GM23338 (cell line): ENCODE data around the gene ROBO1. TPM values are rescaled to one million over a fixed set of nuclear protein-coding genes. Genes with fewer than 3 reads are reported as not detected.

Experiments
- ATAC-seq: fragments of 200-7000 bp; cut with Tn5 transposase; 3 replicates; pipeline ENCODE4 v1.9.1; 2020
- DNase-seq: peaks from one replicate; pipeline ENCODE4 v3.0.0-alpha.2; 2015; ENCODE audit warnings: low spot score
- H2AFZ ChIP-seq: fragments of 200-600 bp; sonication (generic); 2 replicates; pipeline ENCODE4 v1.8.0; 2016; ENCODE audit warnings: antibody characterized with exemption, mild to moderate bottlenecking, moderate library complexity
- H3F3A ChIP-seq: fragments of 200-600 bp; sonication (generic); replicated peaks from 2 replicates; pipeline ENCODE4 v1.8.0; 2017; ENCODE audit warnings: antibody characterized with exemption, mixed run types, low read depth
- H3K27ac ChIP-seq: fragments of 200-600 bp; sonication (generic); 2 replicates; pipeline ENCODE4 v1.6.1; 2016; ENCODE audit warnings: low read depth
- H3K27me3 ChIP-seq: fragments of 200-600 bp; sonication (generic); 2 replicates; pipeline ENCODE4 v1.8.0; 2016; ENCODE audit warnings: mild to moderate bottlenecking, mixed run types, moderate library complexity; ENCODE audit not compliant: insufficient read depth
- H3K36me3 ChIP-seq: fragments of 200-600 bp; sonication (generic); 2 replicates; pipeline ENCODE4 v1.8.0; 2016; ENCODE audit warnings: mild to moderate bottlenecking; ENCODE audit not compliant: insufficient read depth
- H3K4me1 ChIP-seq: fragments of 200-600 bp; sonication (generic); 2 replicates; pipeline ENCODE4 v1.8.0; 2016; ENCODE audit warnings: mild to moderate bottlenecking, moderate library complexity; ENCODE audit not compliant: insufficient read depth
- H3K4me2 ChIP-seq: fragments of 200-600 bp; sonication (generic); 2 replicates; pipeline ENCODE4 v1.7.1; 2017; ENCODE audit warnings: mixed run types
- H3K4me3 ChIP-seq: fragments of 200-600 bp; sonication (generic); 2 replicates; pipeline ENCODE4 v1.6.1; 2016; ENCODE audit warnings: mixed run types
- H3K79me2 ChIP-seq: fragments of 200-600 bp; sonication (generic); replicated peaks from 2 replicates; pipeline ENCODE4 v1.8.0; 2017; ENCODE audit warnings: mild to moderate bottlenecking; ENCODE audit not compliant: insufficient read depth
- H3K9me2 ChIP-seq: fragments of 200-600 bp; sonication (generic); 2 replicates; pipeline ENCODE4 v1.8.0; 2017; ENCODE audit not compliant: insufficient read depth
- H4K20me1 ChIP-seq: fragments of 200-600 bp; sonication (generic); replicated peaks from 2 replicates; pipeline ENCODE4 v1.8.0; 2017; ENCODE audit warnings: mild to moderate bottlenecking; ENCODE audit not compliant: insufficient read depth
- H3K27ac Mint-ChIP-seq: 2 replicates; pipeline ENCODE4 v1.8.0; 2020; ENCODE audit warnings: inconsistent platforms, mild to moderate bottlenecking, moderate library complexity, mixed read lengths
- H3K27me3 Mint-ChIP-seq: 3 replicates; pipeline ENCODE4 v1.8.0; 2022; ENCODE audit warnings: low read depth, mild to moderate bottlenecking, moderate library complexity, mixed read lengths, inconsistent platforms; ENCODE audit not compliant: insufficient read depth, poor library complexity
- H3K36me3 Mint-ChIP-seq: 3 replicates; pipeline ENCODE4 v1.8.0; 2021; ENCODE audit warnings: low read depth, mild to moderate bottlenecking, inconsistent platforms, moderate library complexity, mixed read lengths
- H3K4me1 Mint-ChIP-seq: 3 replicates; pipeline ENCODE4 v1.8.0; 2020; ENCODE audit warnings: mild to moderate bottlenecking, inconsistent platforms, mixed read lengths
- H3K4me3 Mint-ChIP-seq: 3 replicates; pipeline ENCODE4 v1.8.0; 2021; ENCODE audit warnings: moderate library complexity, mild to moderate bottlenecking, inconsistent platforms, mixed read lengths
- H3K9me3 Mint-ChIP-seq: 3 replicates; pipeline ENCODE4 v1.8.0; 2020; ENCODE audit warnings: moderate library complexity, mild to moderate bottlenecking, inconsistent platforms, mixed read lengths
- CREB1 ChIP-seq: fragments of 250-450 bp; sonication (Bioruptor Pico); IDR thresholded peaks from 2 replicates; pipeline ENCODE4 v1.5.0; 2020; ENCODE audit warnings: low read depth, mild to moderate bottlenecking, moderate library complexity
- CTCF ChIP-seq, 2 experiments: fragments of 200-600 bp in 1 of 2; sonication (generic) in 1 of 2; conservative IDR thresholded peaks; 2 replicates each; pipeline versions ENCODE4 v1.5.1 to v1.6.1; 2016 to 2017; ENCODE audit warnings: antibody characterized with exemption in 2 of 2, low read depth in 2 of 2, mild to moderate bottlenecking in 2 of 2, moderate library complexity in 1 of 2
- EZH2 ChIP-seq: fragments of 200-600 bp; sonication (generic); IDR thresholded peaks from one replicate; pipeline ENCODE4 v1.8.0; 2017; ENCODE audit warnings: antibody characterized with exemption, mild to moderate bottlenecking, low read depth; ENCODE audit not compliant: unreplicated experiment
- EZH2phosphoT487 ChIP-seq: fragments of 200-600 bp; sonication (generic); IDR thresholded peaks from one replicate; pipeline ENCODE4 v1.8.1; 2018; ENCODE audit warnings: antibody characterized with exemption; ENCODE audit not compliant: unreplicated experiment
- JUNB ChIP-seq: IDR thresholded peaks from one replicate; pipeline ENCODE4 v1.6.1; 2016; ENCODE audit warnings: antibody characterized with exemption; ENCODE audit not compliant: unreplicated experiment
- NANOG ChIP-seq: IDR thresholded peaks from 2 replicates; pipeline ENCODE4 v1.6.1; 2016; ENCODE audit warnings: antibody characterized with exemption, borderline replicate concordance
- POLR2AphosphoS5 ChIP-seq: IDR thresholded peaks from 2 replicates; pipeline ENCODE4 v1.6.1; 2016; ENCODE audit warnings: antibody characterized with exemption, low read depth
- REST ChIP-seq: IDR thresholded peaks from one replicate; pipeline ENCODE4 v1.6.1; 2018; ENCODE audit warnings: antibody characterized with exemption; ENCODE audit not compliant: unreplicated experiment
- ZNF114 ChIP-seq: fragments of 250-450 bp; sonication (Bioruptor Pico); IDR thresholded peaks from 2 replicates; pipeline ENCODE4 v1.5.0; 2020; ENCODE audit warnings: mild to moderate bottlenecking, moderate library complexity
- ZNF331 ChIP-seq: fragments of 250-450 bp; sonication (Bioruptor Pico); IDR thresholded peaks from 2 replicates; pipeline ENCODE4 v1.5.0; 2020; ENCODE audit warnings: low read depth, mild to moderate bottlenecking, moderate library complexity
- polyA plus RNA-seq: library from polyadenylated mRNA; unstranded; fragments of >200 nt; fragmentation: Nextera tagmentation; extraction: Ambion mirVana; gene quantifications from 2 replicates; pipeline ENCODE4 v1.2.1, GENCODE V29; 2016
- total RNA-seq: library from RNA; depleted of rRNA; stranded (reverse); fragments of >200 nt; shearing (Covaris generic); gene quantifications from 2 replicates; pipeline ENCODE4 v1.2.3, GENCODE V29; 2014
- TF ChIP-seq, protein P1 (sequence below): IDR thresholded peaks from 2 replicates; pipeline ENCODE4 v1.6.1; 2016; ENCODE audit warnings: antibody characterized with exemption

The ROBO1 gene
- total and polyA plus RNA-seq, 2 experiments from 2014 or later = 19.2 to 78.3 TPM

GRCh38 chr3:79002465-79003372 is 765.1 kb downstream of the ROBO1 start:
- TF ChIP-seq REST (no peak), CREB1 (CRISPR knock-in tag) (no peak), ZNF114 (CRISPR knock-in tag) (no peak), ZNF331 (CRISPR knock-in tag) (no peak), JUNB (no peak), EZH2phosphoT487 (no peak), EZH2 (no peak)
- no peak overlapping the region for H2AFZ ChIP-seq
- no peak overlapping the region for H3K4me2 ChIP-seq
- Mint-ChIP-seq H3K9me3 (no peaks in the 10 kb centered on the region; the same call in 2 of the 3 replicates), H3K36me3 (peaks cover 3% of the 10 kb centered on the region; the same call in 2 of the 3 replicates), H3K27me3 (no peaks in the 10 kb centered on the region), H3K27ac (no peak overlapping the region; the same call in 1 of the 2 replicates), H3K4me3 (no peak overlapping the region), H3K4me1 (peaks cover 25% of the 10 kb centered on the region; the same call in 2 of the 3 replicates)
- no peak for DNase-seq
- peaks cover 19% of the 10 kb centered on the region for H4K20me1 ChIP-seq
- peaks cover 96% of the 10 kb centered on the region for H3K79me2 ChIP-seq
- H3F3A ChIP-seq = no peaks in the 10 kb centered on the region
- H3K9me2 ChIP-seq = no peaks in the 10 kb centered on the region
- no peak for ATAC-seq
- H3K27me3 ChIP-seq = no peaks in the 10 kb centered on the region
- H3K4me1 ChIP-seq = peaks cover 14% of the 10 kb centered on the region
- no peaks in the 10 kb centered on the region for H3K36me3 ChIP-seq
- no peak overlapping the region for H3K4me3 ChIP-seq
- H3K27ac ChIP-seq = no peak overlapping the region

DNA sequence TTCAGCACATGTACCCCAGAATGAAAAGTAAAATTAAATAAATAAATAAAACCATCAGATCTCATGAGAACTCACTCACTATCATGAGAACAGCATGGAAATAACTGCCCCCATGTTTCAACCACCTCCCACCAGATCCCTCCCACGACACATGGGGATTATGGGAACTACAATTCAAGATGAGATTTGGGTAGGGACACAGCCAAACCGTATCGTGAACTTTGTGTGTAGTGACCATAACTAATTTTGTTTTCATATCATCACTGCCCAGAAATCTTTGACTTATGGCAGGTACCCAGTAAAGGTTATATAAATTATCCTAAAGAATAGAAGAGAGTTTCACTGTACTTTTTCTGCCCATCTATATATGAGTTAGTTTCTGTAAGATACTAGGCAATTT is 766.5 kb downstream of the ROBO1 start:
- peaks cover 96% of the 10 kb centered on the region for H3K79me2 ChIP-seq
- ATAC-seq = no peak
- no peak overlapping the region for H3K4me3 Mint-ChIP-seq
- TF ChIP-seq, protein P1, sequence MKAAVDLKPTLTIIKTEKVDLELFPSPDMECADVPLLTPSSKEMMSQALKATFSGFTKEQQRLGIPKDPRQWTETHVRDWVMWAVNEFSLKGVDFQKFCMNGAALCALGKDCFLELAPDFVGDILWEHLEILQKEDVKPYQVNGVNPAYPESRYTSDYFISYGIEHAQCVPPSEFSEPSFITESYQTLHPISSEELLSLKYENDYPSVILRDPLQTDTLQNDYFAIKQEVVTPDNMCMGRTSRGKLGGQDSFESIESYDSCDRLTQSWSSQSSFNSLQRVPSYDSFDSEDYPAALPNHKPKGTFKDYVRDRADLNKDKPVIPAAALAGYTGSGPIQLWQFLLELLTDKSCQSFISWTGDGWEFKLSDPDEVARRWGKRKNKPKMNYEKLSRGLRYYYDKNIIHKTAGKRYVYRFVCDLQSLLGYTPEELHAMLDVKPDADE = no peak
- TF ChIP-seq JUNB = no peak
- no peak for TF ChIP-seq CREB1 (CRISPR knock-in tag)
- no peak for TF ChIP-seq ZNF331 (CRISPR knock-in tag)
- no peak for TF ChIP-seq POLR2AphosphoS5
- no peak for TF ChIP-seq CTCF (conservative IDR thresholded peaks at IDR 0.05; ENCODE audit: low read depth in 2 of 2)
- no peak for TF ChIP-seq NANOG
- TF ChIP-seq REST = no peak
- TF ChIP-seq EZH2phosphoT487 = no peak

More for the DNA sequence above, 766.5 kb downstream of the ROBO1 start:
- Histone ChIP-seq H2AFZ (no peak overlapping the region), H3K27ac (no peak overlapping the region), H3F3A (no peaks in the 10 kb centered on the region), H3K9me2 (no peaks in the 10 kb centered on the region), H3K27me3 (no peaks in the 10 kb centered on the region), H3K4me2 (no peak overlapping the region), H3K36me3 (no peaks in the 10 kb centered on the region), H3K4me1 (peaks cover 13% of the 10 kb centered on the region), H3K4me3 (no peak overlapping the region), H4K20me1 (peaks cover 19% of the 10 kb centered on the region)
- Mint-ChIP-seq H3K9me3 (no peaks in the 10 kb centered on the region; the same call in 2 of the 3 replicates), H3K27me3 (no peaks in the 10 kb centered on the region), H3K36me3 (peaks cover 3% of the 10 kb centered on the region; the same call in 2 of the 3 replicates), H3K4me1 (peaks cover 20% of the 10 kb centered on the region; the same call in 2 of the 3 replicates), H3K27ac (no peak overlapping the region)
- DNase-seq = no peak
